ACC112 (cell line): ENCODE results near the gene IMPA2.
A peak's percentile ranks its signal among the peaks of the same experiment; 100 is the strongest.
"Not testable (repeated sequence)": the region's sequence is repeated elsewhere in the genome, so short reads cannot be mapped to it uniquely, and the experiment has no call there.

ENCODE experiments used
- H2AFZ ChIP-seq: fragments of 200-600 bp; sonication (generic); one replicate; pipeline ENCODE4 v1.6.0; 2017; ENCODE audit warnings: antibody characterized with exemption, low read length; ENCODE audit not compliant: unreplicated experiment
- H3K27ac ChIP-seq: fragments of 200-600 bp; sonication (generic); 2 replicates; pipeline ENCODE4 v1.5.1; 2014; ENCODE audit warnings: low read depth, mild to moderate bottlenecking, antibody characterized with exemption, low read length, moderate library complexity
- H3K27me3 ChIP-seq: fragments of 200-600 bp; sonication (generic); 2 replicates; pipeline ENCODE4 v1.6.1; 2014; ENCODE audit warnings: mild to moderate bottlenecking, antibody characterized with exemption, low read length, moderate library complexity, mixed read lengths; ENCODE audit not compliant: insufficient read depth
- H3K36me3 ChIP-seq: fragments of 200-600 bp; sonication (generic); 2 replicates; pipeline ENCODE4 v1.6.1; 2016; ENCODE audit warnings: mild to moderate bottlenecking, antibody characterized with exemption, low read length, moderate library complexity, mixed read lengths; ENCODE audit not compliant: insufficient read depth
- H3K4me1 ChIP-seq: fragments of 200-600 bp; sonication (generic); one replicate; pipeline ENCODE4 v1.6.1; 2016; ENCODE audit warnings: low read length, mixed read lengths; ENCODE audit not compliant: insufficient read depth, unreplicated experiment, control insufficient read depth
- H3K4me3 ChIP-seq: fragments of 200-600 bp; sonication (generic); 2 replicates; pipeline ENCODE4 v1.5.1; 2014; ENCODE audit warnings: mild to moderate bottlenecking, low read depth, low read length
- H3K79me2 ChIP-seq: fragments of 200-600 bp; sonication (generic); one replicate; pipeline ENCODE4 v1.6.0; 2016; ENCODE audit warnings: low read length; ENCODE audit not compliant: control insufficient read depth, unreplicated experiment, insufficient read depth

Gene IMPA2

GRCh38 chr18:12066910-12067511, 85.7 kb downstream of the IMPA2 start:
- Histone ChIP-seq H3K79me2 (no peaks in the 10 kb centered on the region), H3K27me3 (no peaks in the 10 kb centered on the region), H3K36me3 (no peaks in the 10 kb centered on the region), H3K4me1 (peaks cover 2% of the 10 kb centered on the region), H3K27ac (no peak overlapping the region), H3K4me3 (no peak overlapping the region), H2AFZ (no peak overlapping the region)

DNA sequence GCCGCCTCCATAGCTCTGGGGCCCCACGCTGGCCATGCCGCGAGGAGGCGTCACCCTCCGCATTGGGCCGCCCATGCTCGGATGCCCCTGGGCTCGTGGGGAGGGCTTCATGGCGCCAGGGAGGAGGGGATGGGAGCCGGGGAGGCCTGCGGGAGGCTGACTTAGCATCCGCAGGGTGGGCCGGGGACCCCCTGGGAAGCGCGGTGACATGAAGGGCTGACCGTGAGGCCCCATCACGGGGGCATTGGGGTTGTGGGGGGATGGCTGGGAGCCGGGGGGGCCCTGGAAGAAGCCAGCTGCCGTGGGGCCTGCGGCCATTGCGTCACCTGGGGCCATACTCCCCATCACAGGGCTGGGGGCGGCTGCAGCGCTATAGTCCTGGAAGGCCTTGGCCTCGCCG, 86.4 kb downstream of the IMPA2 start:
- Histone ChIP-seq H3K4me3 (no peak overlapping the region), H3K4me1 (peaks cover 2% of the 10 kb centered on the region), H2AFZ (no peak overlapping the region), H3K27me3 (no peaks in the 10 kb centered on the region), H3K27ac (no peak overlapping the region), H3K36me3 (no peaks in the 10 kb centered on the region), H3K79me2 (no peaks in the 10 kb centered on the region)

- not testable (repeated sequence) for H3K79me2 ChIP-seq, H3K4me1 ChIP-seq, H3K27me3 ChIP-seq, H3K36me3 ChIP-seq
- peak overlapping the region; percentile 62 for H3K4me3 ChIP-seq
- peak overlapping the region; percentile 89 for H2AFZ ChIP-seq
- peak overlapping the region; percentile 39; the same call in 1 of the 2 replicates for H3K27ac ChIP-seq
These were observed 87.1 kb downstream of the IMPA2 start for GRCh38 chr18:12068316-12068949.

DNA sequence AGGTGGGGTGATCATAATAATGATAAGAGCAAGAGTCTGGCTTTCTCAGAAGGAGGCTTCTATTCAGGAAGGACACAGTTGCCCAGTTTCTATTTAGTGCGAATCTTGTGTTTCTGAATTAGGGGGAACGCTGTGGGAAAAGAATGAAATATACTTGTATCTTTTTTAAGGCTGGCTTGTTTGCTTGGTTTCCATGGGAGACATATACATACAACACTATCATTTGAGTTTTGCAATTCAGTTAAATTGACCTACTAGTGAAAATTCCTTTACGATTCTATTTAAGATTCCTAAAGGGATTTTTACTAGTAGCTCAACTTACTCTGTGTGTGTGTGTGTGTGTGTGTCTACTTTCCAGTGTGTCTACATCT, 87.6 kb downstream of the IMPA2 start:
- Histone ChIP-seq H3K27ac (peak overlapping the region; percentile 39; the same call in 1 of the 2 replicates), H3K27me3 (no peaks in the 10 kb centered on the region), H3K4me3 (peak overlapping the region; percentile 62), H3K36me3 (no peaks in the 10 kb centered on the region), H3K79me2 (no peaks in the 10 kb centered on the region), H3K4me1 (peaks cover 2% of the 10 kb centered on the region), H2AFZ (peak overlapping the region; percentile 89)

DNA sequence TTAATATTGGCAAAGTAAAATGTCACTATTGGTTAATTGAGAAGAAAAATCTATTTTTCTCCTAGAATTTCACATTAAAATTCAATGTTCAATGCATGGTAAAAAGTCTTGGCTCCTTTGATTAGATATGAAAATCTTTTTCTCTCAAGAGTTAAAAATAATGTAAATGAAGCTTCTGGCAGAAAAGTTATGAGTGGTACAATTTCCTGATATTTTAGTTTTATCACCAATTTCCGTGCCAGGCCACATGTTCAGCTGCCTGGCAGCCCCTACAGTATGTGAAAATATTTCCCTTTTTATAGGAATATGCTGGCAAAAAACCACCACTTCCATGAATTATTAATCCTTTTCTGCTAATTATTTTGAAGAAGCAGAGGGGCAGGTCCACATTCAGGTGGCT, 89.8 kb downstream of the IMPA2 start:
- H3K36me3 ChIP-seq, H3K4me1 ChIP-seq, H3K79me2 ChIP-seq, H3K4me3 ChIP-seq, H2AFZ ChIP-seq, H3K27me3 ChIP-seq, H3K27ac ChIP-seq: not testable (repeated sequence)

DNA sequence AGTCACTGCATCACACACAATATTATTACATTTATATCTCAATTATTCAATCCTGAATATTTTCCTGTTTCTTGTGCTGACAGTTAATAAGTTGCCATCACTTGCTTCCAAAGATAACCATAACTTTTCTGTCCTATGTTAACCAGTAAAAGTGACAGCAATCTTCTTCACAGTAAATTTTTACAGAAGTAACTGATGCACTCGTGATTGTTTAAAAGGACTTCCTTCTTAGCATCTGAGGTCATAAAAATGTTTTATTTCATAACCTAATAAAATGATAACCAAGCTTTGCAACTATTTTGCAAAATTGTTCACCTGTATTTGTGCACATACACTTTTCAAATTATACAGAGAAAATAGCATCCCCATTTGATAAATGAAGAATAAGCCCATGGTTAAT, 91.7 kb downstream of the IMPA2 start:
- Histone ChIP-seq H3K27ac (no peak overlapping the region), H2AFZ (no peak overlapping the region), H3K36me3 (no peaks in the 10 kb centered on the region), H3K4me1 (peaks cover 5% of the 10 kb centered on the region), H3K27me3 (no peaks in the 10 kb centered on the region), H3K79me2 (no peaks in the 10 kb centered on the region), H3K4me3 (no peak overlapping the region)

DNA sequence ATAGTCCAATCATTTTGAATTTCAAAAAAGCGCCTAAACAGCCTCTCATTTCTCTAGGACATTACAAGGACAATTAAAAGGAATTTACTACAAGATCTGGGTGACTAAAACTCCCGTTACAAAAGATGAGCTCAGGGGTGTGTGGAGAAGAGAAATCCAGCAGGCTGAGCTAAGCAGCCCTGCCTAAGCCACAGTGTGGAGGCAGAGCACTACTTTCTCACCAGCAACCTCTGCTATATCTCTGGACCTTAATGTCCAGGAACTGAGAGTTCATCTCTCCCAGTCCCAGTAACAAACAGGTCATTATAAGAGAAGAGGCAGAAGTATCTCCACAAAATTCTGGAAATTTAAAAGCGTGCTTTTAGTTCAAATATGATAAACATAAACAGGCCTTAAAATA, 93.4 kb downstream of the IMPA2 start:
- Histone ChIP-seq H3K4me1 (peaks cover 6% of the 10 kb centered on the region), H3K79me2 (no peaks in the 10 kb centered on the region), H3K4me3 (no peak overlapping the region), H3K36me3 (no peaks in the 10 kb centered on the region), H2AFZ (no peak overlapping the region), H3K27ac (no peak overlapping the region), H3K27me3 (no peaks in the 10 kb centered on the region)

DNA sequence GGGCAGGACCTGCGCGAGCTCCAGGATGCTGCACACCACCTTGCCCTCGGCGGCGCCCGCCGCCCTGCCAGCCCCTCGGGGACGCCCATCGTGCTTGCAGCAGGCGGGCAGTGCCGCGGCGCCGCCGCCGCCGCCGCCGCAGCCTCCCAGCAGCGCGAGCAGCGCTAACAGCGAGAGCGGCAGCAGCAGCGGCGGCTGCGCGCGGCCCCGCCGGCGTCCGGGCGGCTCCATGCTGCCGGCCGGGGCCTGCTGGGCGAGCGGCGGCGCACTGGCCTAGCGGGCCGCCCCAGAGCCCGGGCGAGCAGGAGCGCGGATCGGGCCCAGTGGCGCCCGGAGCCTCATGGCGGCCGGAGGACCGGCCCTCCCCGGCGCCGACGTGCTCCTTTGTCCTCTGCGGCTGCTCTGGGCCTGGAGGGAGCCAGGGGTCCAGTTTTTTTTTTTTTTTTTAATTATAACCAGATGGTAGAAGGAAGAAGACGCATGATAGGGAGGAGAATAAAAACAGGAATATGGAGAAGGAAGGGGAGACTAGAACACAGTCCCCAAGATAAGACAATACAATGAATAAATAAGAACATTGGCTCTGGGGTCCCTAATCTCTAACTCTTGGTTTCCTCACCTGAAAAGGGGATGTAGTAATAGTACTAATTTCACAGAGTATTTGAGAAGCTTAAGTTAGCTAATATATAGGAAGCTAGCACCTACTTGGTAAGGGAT, 95.3 kb downstream of the IMPA2 start:
- H3K4me1 ChIP-seq = peaks cover 12% of the 10 kb centered on the region
- H3K79me2 ChIP-seq = no peaks in the 10 kb centered on the region
- peak overlapping the region; percentile 63 for H3K4me3 ChIP-seq
- no peaks in the 10 kb centered on the region for H3K36me3 ChIP-seq
- peak overlapping the region; percentile 93 for H2AFZ ChIP-seq
- no peak overlapping the region for H3K27ac ChIP-seq
- H3K27me3 ChIP-seq = no peaks in the 10 kb centered on the region

DNA sequence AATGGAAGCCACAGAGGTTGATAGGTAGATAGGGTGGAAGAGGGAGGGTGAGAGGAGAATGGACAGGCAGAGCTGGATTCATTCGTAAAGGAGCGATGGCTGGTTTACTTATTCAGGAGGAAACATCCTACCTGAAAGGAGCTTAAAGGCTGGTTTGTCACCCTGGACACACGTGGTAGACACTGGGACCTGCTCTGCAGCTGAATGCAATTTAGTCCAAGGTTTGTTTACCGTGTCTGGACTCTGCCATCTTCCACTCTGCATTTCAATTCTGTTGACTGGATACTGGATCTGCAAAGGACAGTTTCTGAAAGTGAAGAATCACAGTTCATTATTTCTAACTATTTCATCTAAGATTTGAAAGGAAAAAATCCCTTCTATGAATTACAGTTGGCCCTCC, 96.7 kb downstream of the IMPA2 start:
- H3K27ac ChIP-seq, H3K79me2 ChIP-seq, H3K36me3 ChIP-seq, H3K4me3 ChIP-seq, H2AFZ ChIP-seq, H3K27me3 ChIP-seq: not testable (repeated sequence)
- peaks cover 12% of the 10 kb centered on the region for H3K4me1 ChIP-seq

DNA sequence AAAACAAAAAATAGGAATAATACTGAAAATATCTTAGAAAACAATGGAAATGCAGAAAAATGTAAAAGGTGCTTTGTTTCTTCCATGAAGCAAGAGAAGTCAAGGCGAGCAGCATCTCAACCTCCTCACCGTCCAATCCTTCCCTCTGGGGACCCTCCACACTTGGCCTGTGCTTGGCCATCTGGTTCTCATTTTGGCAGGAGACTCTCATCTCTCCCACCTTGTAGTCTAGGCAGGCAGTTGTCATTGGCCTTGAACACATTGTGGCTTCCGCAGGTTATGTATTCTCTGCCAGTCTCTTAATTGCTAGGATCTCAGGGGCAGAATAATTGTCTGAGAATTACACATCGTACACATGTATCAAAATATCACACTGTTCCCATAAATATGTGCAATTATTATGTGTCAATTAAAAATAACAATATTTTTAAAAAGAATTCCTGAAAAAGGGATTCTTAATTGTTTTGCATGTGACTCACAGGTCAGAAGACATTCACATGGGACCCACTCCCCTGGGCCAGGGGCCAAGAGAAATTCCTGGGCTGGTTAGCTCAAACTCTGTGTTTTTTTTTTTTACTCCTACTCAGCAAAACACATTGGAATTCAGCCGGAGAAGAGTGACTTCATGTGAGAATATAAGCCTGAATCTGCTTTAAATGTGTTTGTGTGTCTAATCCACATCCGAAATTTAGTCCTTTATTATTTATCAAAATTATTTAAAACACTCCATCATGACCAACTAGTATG, 98.4 kb downstream of the IMPA2 start:
- Histone ChIP-seq H3K4me1 (peaks cover 12% of the 10 kb centered on the region), H3K4me3 (no peak overlapping the region), H3K36me3 (no peaks in the 10 kb centered on the region), H3K27me3 (no peaks in the 10 kb centered on the region), H3K79me2 (no peaks in the 10 kb centered on the region), H2AFZ (peak overlapping the region; percentile 14), H3K27ac (peak overlapping the region; percentile 14; the same call in 1 of the 2 replicates)
